Memory B cell (primary cell): Measurements from ENCODE around the gene KLHL18.

Source experiments
- ATAC-seq: fragments of 150-1000 bp; cut with Tn5 transposase; 2 replicates; pipeline ENCODE4 v1.10.0; 2021; ENCODE audit warnings: low read depth, mild to moderate bottlenecking, moderate library complexity
- DNase-seq, 2 donors: peaks; one replicate each; pipeline ENCODE4 v3.0.0; 2022; ENCODE audit warnings: low spot score in 2 of 2
- H3K27ac Mint-ChIP-seq: one replicate; pipeline ENCODE4 v1.8.0; 2022; ENCODE audit warnings: mild to moderate bottlenecking, moderate library complexity, mixed read lengths
- H3K27me3 Mint-ChIP-seq: one replicate; pipeline ENCODE4 v1.8.0; 2022; ENCODE audit warnings: mixed read lengths
- H3K36me3 Mint-ChIP-seq: one replicate; pipeline ENCODE4 v1.8.0; 2022; ENCODE audit warnings: mild to moderate bottlenecking, mixed read lengths
- H3K4me1 Mint-ChIP-seq: one replicate; pipeline ENCODE4 v1.8.0; 2022; ENCODE audit warnings: mixed read lengths
- H3K4me3 Mint-ChIP-seq: one replicate; pipeline ENCODE4 v1.8.0; 2022; ENCODE audit warnings: mild to moderate bottlenecking, moderate library complexity, mixed read lengths
- H3K9me3 Mint-ChIP-seq: one replicate; pipeline ENCODE4 v1.8.0; 2022; ENCODE audit warnings: mixed read lengths

KLHL18 gene

GRCh38 chr3:47261301-47261700 lies 21.4 kb upstream of the KLHL18 start:
- Mint-ChIP-seq H3K4me1 (no peaks in the 10 kb centered on the region), H3K27me3 (no peaks in the 10 kb centered on the region), H3K4me3 (no peak overlapping the region), H3K9me3 (no peaks in the 10 kb centered on the region), H3K36me3 (no peaks in the 10 kb centered on the region), H3K27ac (no peak overlapping the region)
- ATAC-seq (no peak), DNase-seq (no peak)

DNA sequence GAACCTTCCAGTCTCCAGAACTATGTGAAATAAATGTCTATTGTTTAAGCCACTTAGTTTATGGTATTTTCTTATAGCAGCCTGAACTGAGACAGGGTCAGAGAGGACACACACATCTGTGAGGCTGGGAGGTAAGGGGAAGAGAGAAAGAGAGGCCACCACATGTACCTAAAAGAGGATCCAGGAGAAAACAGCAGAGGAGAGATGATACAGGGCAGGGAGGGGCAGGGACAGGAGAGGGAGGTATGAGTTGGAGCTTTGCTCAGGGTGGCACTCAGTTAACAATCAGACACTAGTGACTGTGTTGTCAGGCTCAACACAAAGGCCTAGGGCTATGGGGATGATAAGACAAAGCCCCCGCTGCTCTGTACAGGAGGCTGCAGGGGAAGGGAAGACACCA lies 17.7 kb upstream of the KLHL18 start:
- no peak for DNase-seq

GRCh38 chr3:47265725-47266428 lies 16.9 kb upstream of the KLHL18 start:
- DNase-seq (no peak), ATAC-seq (no peak)
- no peak overlapping the region for H3K27ac Mint-ChIP-seq
- H3K4me1 Mint-ChIP-seq, result peaks cover 9% of the 10 kb centered on the region
- H3K27me3 Mint-ChIP-seq, result no peaks in the 10 kb centered on the region
- H3K36me3 Mint-ChIP-seq, result no peaks in the 10 kb centered on the region
- no peak overlapping the region for H3K4me3 Mint-ChIP-seq
- no peaks in the 10 kb centered on the region for H3K9me3 Mint-ChIP-seq

More for the DNA sequence above, 17.7 kb upstream of the KLHL18 start:
- Mint-ChIP-seq H3K4me3 (no peak overlapping the region), H3K9me3 (no peaks in the 10 kb centered on the region), H3K27me3 (no peaks in the 10 kb centered on the region), H3K27ac (no peak overlapping the region), H3K4me1 (peaks cover 9% of the 10 kb centered on the region), H3K36me3 (no peaks in the 10 kb centered on the region)
- no peak for ATAC-seq

- DNase-seq (no peak), ATAC-seq (peak; percentile 67)
- H3K27me3 Mint-ChIP-seq, result no peaks in the 10 kb centered on the region
- peaks cover 9% of the 10 kb centered on the region for H3K4me1 Mint-ChIP-seq
- H3K4me3 Mint-ChIP-seq, result no peak overlapping the region
- H3K36me3 Mint-ChIP-seq, result no peaks in the 10 kb centered on the region
- no peaks in the 10 kb centered on the region for H3K9me3 Mint-ChIP-seq
- H3K27ac Mint-ChIP-seq, result peak overlapping the region; percentile 32
Measured at GRCh38 chr3:47266709-47267489, 15.8 kb upstream of the KLHL18 start.

GRCh38 chr3:47267490-47267824 lies 15.3 kb upstream of the KLHL18 start:
- Mint-ChIP-seq H3K27ac (no peak overlapping the region), H3K4me3 (no peak overlapping the region), H3K9me3 (no peaks in the 10 kb centered on the region), H3K4me1 (peaks cover 9% of the 10 kb centered on the region), H3K36me3 (no peaks in the 10 kb centered on the region), H3K27me3 (no peaks in the 10 kb centered on the region)
- DNase-seq (no peak), ATAC-seq (no peak)

- H3K4me1 Mint-ChIP-seq, result peaks cover 9% of the 10 kb centered on the region
- H3K27me3 Mint-ChIP-seq, result no peaks in the 10 kb centered on the region
- H3K4me3 Mint-ChIP-seq, result no peak overlapping the region
- H3K36me3 Mint-ChIP-seq, result no peaks in the 10 kb centered on the region
- H3K9me3 Mint-ChIP-seq, result no peaks in the 10 kb centered on the region
- H3K27ac Mint-ChIP-seq, result no peak overlapping the region
- DNase-seq (no peak), ATAC-seq (no peak)
Measured at GRCh38 chr3:47270526-47270925, 12.2 kb upstream of the KLHL18 start.

- no peaks in the 10 kb centered on the region for H3K27me3 Mint-ChIP-seq
- no peak overlapping the region for H3K4me3 Mint-ChIP-seq
- H3K36me3 Mint-ChIP-seq, result no peaks in the 10 kb centered on the region
- no peak overlapping the region for H3K27ac Mint-ChIP-seq
- no peak for DNase-seq
- no peaks in the 10 kb centered on the region for H3K4me1 Mint-ChIP-seq
- no peaks in the 10 kb centered on the region for H3K9me3 Mint-ChIP-seq
- ATAC-seq, result no peak
Measured at GRCh38 chr3:47273564-47273963, 9.2 kb upstream of the KLHL18 start.

- Mint-ChIP-seq H3K27ac (no peak overlapping the region), H3K4me1 (no peaks in the 10 kb centered on the region), H3K27me3 (no peaks in the 10 kb centered on the region), H3K36me3 (no peaks in the 10 kb centered on the region), H3K4me3 (no peak overlapping the region), H3K9me3 (no peaks in the 10 kb centered on the region)
- no peak for DNase-seq
- no peak for ATAC-seq
Measured at GRCh38 chr3:47274652-47275051, 8.1 kb upstream of the KLHL18 start.

DNA sequence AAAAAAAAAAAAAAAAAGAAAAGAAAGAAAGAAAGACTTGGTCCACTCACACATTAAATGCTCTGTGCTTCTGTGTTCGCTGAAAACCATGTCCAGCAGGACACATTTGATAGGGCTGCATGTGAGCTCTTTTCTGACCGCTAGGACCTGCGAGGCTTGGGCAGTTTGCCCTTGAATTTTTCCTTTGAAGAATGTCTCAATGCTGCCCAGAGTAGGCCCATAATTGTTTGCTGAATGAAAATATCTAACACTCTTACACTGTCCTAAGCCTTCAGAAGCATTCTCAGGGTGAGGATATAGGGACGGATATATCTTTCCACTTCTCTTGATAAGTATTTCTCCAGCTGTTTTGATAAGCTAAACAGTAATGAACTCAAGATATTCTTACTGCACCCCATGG lies 6.2 kb upstream of the KLHL18 start:
- Mint-ChIP-seq H3K4me3 (no peak overlapping the region), H3K4me1 (peaks cover 2% of the 10 kb centered on the region), H3K27ac (no peak overlapping the region), H3K27me3 (no peaks in the 10 kb centered on the region), H3K9me3 (no peaks in the 10 kb centered on the region), H3K36me3 (no peaks in the 10 kb centered on the region)
- DNase-seq (no peak), ATAC-seq (no peak)

DNA sequence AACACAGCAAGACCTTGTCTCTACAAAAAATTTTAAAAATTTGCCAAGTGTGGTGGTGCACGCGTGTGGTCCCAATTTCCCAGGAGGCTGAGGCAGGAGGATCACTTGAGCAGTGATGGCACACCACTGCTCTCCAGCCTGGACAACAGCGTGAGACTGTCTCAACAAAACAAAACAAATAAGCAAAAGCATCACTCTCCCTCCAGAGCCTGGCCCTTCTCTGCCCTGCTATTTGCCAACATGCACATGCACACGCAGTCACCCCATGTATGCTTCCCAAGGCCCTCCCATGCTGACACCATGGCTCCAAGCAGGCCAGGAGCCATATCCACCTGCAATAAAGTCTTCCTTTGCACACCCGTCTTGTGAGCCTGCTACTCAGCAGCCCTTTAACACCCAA lies 2.2 kb upstream of the KLHL18 start:
- H3K4me3 Mint-ChIP-seq, result no peak overlapping the region
- ATAC-seq, result no peak
- H3K27ac Mint-ChIP-seq, result peak overlapping the region; percentile 98
- no peaks in the 10 kb centered on the region for H3K27me3 Mint-ChIP-seq
- H3K36me3 Mint-ChIP-seq, result peaks cover 2% of the 10 kb centered on the region
- no peaks in the 10 kb centered on the region for H3K9me3 Mint-ChIP-seq
- DNase-seq, result no peak
- H3K4me1 Mint-ChIP-seq, result peaks cover 16% of the 10 kb centered on the region

DNA sequence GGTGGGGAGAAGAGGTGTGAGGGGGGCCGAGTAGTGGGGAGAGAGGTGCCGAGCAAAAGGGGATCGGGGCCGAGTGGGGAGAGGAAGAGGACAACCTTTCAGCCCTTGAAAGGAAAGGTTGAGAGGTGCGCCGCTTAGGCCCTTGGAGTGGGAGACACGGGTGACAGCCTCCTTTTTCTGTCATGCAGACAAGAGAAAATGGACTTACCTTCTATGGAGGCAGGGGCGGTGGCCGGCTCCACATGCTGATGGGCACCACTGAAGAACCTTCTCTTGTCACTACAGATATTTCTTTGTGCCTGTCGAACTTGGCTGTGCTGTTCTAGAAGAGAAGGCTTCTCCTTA lies 421 bp downstream of the KLHL18 start:
- ATAC-seq (peak; percentile 2), DNase-seq (no peak)
- Mint-ChIP-seq H3K27ac (peak overlapping the region; percentile 98), H3K4me1 (peaks cover 23% of the 10 kb centered on the region), H3K27me3 (no peaks in the 10 kb centered on the region), H3K4me3 (peak overlapping the region; percentile 94), H3K9me3 (no peaks in the 10 kb centered on the region), H3K36me3 (peaks cover 11% of the 10 kb centered on the region)

- peak overlapping the region; percentile 98 for H3K27ac Mint-ChIP-seq
- H3K27me3 Mint-ChIP-seq, result no peaks in the 10 kb centered on the region
- no peak for DNase-seq
- H3K36me3 Mint-ChIP-seq, result peaks cover 13% of the 10 kb centered on the region
- ATAC-seq, result no peak
- H3K9me3 Mint-ChIP-seq, result no peaks in the 10 kb centered on the region
- H3K4me1 Mint-ChIP-seq, result peaks cover 25% of the 10 kb centered on the region
- H3K4me3 Mint-ChIP-seq, result peak overlapping the region; percentile 94
Measured at GRCh38 chr3:47283591-47284364, 1.0 kb downstream of the KLHL18 start.

DNA sequence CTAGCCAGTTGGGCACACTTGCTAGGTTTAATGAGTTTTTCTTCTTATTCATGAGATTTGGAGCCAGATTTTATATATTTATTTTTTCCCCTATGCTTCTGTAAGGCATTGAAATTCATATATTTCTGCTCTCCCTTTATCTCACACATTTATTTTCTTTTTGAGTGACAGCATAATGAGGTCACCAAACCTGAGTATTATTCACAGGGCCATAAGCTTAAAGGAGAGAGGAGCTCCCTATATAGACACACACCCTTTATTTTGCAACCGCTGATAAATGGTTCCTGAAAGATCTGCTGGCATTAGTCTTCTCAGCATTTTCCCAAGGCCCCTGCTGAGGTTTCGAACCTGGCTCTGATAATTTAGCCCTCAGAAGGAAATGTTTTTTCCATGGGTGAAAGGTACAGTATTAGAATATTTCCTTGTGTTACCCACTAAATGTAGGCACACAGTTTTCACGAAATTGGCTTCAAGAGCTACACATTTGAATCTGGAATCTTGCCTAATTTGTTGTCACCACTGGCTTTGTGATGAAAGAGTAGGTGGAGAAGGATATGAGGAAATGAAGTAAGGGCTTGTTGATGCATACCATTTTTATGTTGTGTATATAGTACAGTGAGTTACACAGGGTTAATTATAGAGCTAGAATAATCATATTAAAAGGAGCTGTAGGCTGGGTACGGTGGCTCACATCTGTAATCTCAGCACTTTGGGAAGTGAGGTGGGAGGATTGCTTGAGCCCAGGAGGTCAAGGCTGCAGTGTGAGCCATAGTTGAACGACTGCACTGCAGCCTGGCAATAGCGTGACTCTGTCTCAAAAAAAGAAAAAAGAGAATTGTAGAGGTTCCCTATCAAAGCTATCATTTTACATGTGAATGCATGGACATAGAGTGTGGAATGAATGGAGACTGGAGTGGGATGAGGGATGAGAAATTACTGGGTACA lies 6.5 kb downstream of the KLHL18 start:
- Mint-ChIP-seq H3K4me1 (peaks cover 50% of the 10 kb centered on the region), H3K4me3 (no peak overlapping the region), H3K27ac (peak overlapping the region; percentile 26), H3K36me3 (peaks cover 17% of the 10 kb centered on the region), H3K27me3 (no peaks in the 10 kb centered on the region), H3K9me3 (no peaks in the 10 kb centered on the region)
- DNase-seq (no peak), ATAC-seq (no peak)
